HepG2 (cell line): ENCODE measurements around the gene RHBDL1. TPM values are rescaled to one million over a fixed set of nuclear protein-coding genes. Genes with fewer than 3 reads are reported as not detected.

Experiments
- ASH2L ChIP-seq: fragments of 300-600, 200-600 bp; sonication (generic); IDR thresholded peaks from 2 replicates; pipeline ENCODE4 v1.7.0; 2017; ENCODE audit warnings: low read depth, mild to moderate bottlenecking, moderate library complexity, mixed read lengths, low read length; ENCODE audit not compliant: insufficient read length
- GTF2F1 ChIP-seq: fragments of 150-350 bp; IDR thresholded peaks from 2 replicates; pipeline ENCODE4 v1.6.1; 2014; ENCODE audit warnings: low read length
- HMGA1 ChIP-seq: sonication (generic); formaldehyde crosslinking; conservative IDR thresholded peaks from 2 replicates; pipeline ENCODE4 v1.4.0; 2020; ENCODE audit warnings: missing genetic modification reagents
- ISX ChIP-seq: sonication (generic); formaldehyde crosslinking; conservative IDR thresholded peaks from 2 replicates; pipeline ENCODE4 v1.5.0; 2020; ENCODE audit warnings: missing genetic modification reagents
- JUN ChIP-seq: sonication (generic); formaldehyde crosslinking; IDR thresholded peaks from 2 replicates; pipeline ENCODE4 v1.4.0; 2020; ENCODE audit warnings: mild to moderate bottlenecking, missing genetic modification reagents
- KLF6 ChIP-seq: IDR thresholded peaks from 2 replicates; pipeline ENCODE4 v1.8.0; 2016; ENCODE audit warnings: missing biosample characterization, missing genetic modification reagents
- MEF2D ChIP-seq: sonication (generic); formaldehyde crosslinking; IDR thresholded peaks from 2 replicates; pipeline ENCODE4 v1.5.1; 2020; ENCODE audit warnings: mild to moderate bottlenecking, missing genetic modification reagents
- MIXL1 ChIP-seq: IDR thresholded peaks from 2 replicates; pipeline ENCODE4 v1.6.1; 2016
- REL ChIP-seq: sonication (generic); formaldehyde crosslinking; conservative IDR thresholded peaks from 2 replicates; pipeline ENCODE4 v1.8.0; 2022; ENCODE audit warnings: mild to moderate bottlenecking, missing genetic modification reagents, moderate library complexity
- SMAD3 ChIP-seq: sonication (generic); formaldehyde crosslinking; IDR thresholded peaks from 2 replicates; pipeline ENCODE4 v1.4.0; 2020; ENCODE audit warnings: missing genetic modification reagents
- SP2 ChIP-seq: sonication (generic); formaldehyde crosslinking; IDR thresholded peaks from 2 replicates; pipeline ENCODE4 v1.5.1; 2020; ENCODE audit warnings: mild to moderate bottlenecking, missing genetic modification reagents
- ZMYM4 ChIP-seq: sonication (generic); formaldehyde crosslinking; IDR thresholded peaks from 2 replicates; pipeline ENCODE4 v1.8.1; 2023; ENCODE audit warnings: mild to moderate bottlenecking, missing genetic modification reagents
- ZNF317 ChIP-seq: sonication (generic); formaldehyde crosslinking; IDR thresholded peaks from 2 replicates; pipeline ENCODE4 v1.5.0; 2020; ENCODE audit warnings: mild to moderate bottlenecking, missing genetic modification reagents
- ZNF619 ChIP-seq: sonication (generic); formaldehyde crosslinking; IDR thresholded peaks from 2 replicates; pipeline ENCODE4 v1.4.0; 2020; ENCODE audit warnings: mild to moderate bottlenecking, missing genetic modification reagents
- ZNF747 ChIP-seq: sonication (generic); formaldehyde crosslinking; IDR thresholded peaks from 2 replicates; pipeline ENCODE4 v1.8.1; 2023; ENCODE audit warnings: missing genetic modification reagents, mild to moderate bottlenecking, borderline replicate concordance
- ZNF883 ChIP-seq: sonication (generic); formaldehyde crosslinking; IDR thresholded peaks from 2 replicates; pipeline ENCODE4 v1.5.1; 2020; ENCODE audit warnings: mild to moderate bottlenecking, missing genetic modification reagents; ENCODE audit errors: not compliant biosample characterization
- polyA plus RNA-seq, 8 experiments: library from polyadenylated mRNA; depleted of rRNA in 3 of 8; stranded (reverse) in 7 of 8; unstranded in 1 of 8; fragments of >200 nt; fragmentation: Illumina TruSeq in 4 of 8; extraction: Trizol in 4 of 8; gene quantifications; 2 replicates each; pipeline versions ENCODE4 v1.2.1 to v1.2.3, GENCODE V29; 2011 to 2016; ENCODE audit warnings: low read depth in 4 of 8, missing spikeins in 1 of 8, mixed read lengths in 1 of 8; ENCODE audit not compliant: insufficient read depth in 1 of 8
- total RNA-seq, 5 experiments: library from RNA; depleted of rRNA; stranded (reverse); fragments of >200 nt; fragmentation: Illumina TruSeq; extraction: Trizol; gene quantifications; 2 replicates each; pipeline ENCODE4 v1.2.3, GENCODE V29; 2016; ENCODE audit warnings: low read depth in 1 of 5
- TF ChIP-seq, protein P1 (sequence below): IDR thresholded peaks from 2 replicates; pipeline ENCODE4 v1.6.1; 2016; ENCODE audit warnings: missing biosample characterization, missing genetic modification reagents, low read depth
- TF ChIP-seq, protein P2 (sequence below): sonication (generic); formaldehyde crosslinking; IDR thresholded peaks from 2 replicates; pipeline ENCODE4 v1.5.1; 2020; ENCODE audit warnings: mild to moderate bottlenecking, missing genetic modification reagents
- TF ChIP-seq, protein P3 (sequence below): sonication (generic); formaldehyde crosslinking; IDR thresholded peaks from 2 replicates; pipeline ENCODE4 v1.4.0; 2020; ENCODE audit warnings: missing genetic modification reagents
- TF ChIP-seq, protein P4 (sequence below): sonication (generic); formaldehyde crosslinking; conservative IDR thresholded peaks from 2 replicates; pipeline ENCODE4 v1.8.1; 2023; ENCODE audit warnings: missing genetic modification reagents
- TF ChIP-seq, protein P5 (sequence below): fragments of 450-650 bp; IDR thresholded peaks from 2 replicates; pipeline ENCODE4 v1.6.1; 2016

RHBDL1 gene
- total and polyA plus RNA-seq, 2 of the 13 experiments (the other 11 are each of a cell fraction or from before 2014, with no cell fraction given): 1.8 to 3.8 TPM

DNA sequence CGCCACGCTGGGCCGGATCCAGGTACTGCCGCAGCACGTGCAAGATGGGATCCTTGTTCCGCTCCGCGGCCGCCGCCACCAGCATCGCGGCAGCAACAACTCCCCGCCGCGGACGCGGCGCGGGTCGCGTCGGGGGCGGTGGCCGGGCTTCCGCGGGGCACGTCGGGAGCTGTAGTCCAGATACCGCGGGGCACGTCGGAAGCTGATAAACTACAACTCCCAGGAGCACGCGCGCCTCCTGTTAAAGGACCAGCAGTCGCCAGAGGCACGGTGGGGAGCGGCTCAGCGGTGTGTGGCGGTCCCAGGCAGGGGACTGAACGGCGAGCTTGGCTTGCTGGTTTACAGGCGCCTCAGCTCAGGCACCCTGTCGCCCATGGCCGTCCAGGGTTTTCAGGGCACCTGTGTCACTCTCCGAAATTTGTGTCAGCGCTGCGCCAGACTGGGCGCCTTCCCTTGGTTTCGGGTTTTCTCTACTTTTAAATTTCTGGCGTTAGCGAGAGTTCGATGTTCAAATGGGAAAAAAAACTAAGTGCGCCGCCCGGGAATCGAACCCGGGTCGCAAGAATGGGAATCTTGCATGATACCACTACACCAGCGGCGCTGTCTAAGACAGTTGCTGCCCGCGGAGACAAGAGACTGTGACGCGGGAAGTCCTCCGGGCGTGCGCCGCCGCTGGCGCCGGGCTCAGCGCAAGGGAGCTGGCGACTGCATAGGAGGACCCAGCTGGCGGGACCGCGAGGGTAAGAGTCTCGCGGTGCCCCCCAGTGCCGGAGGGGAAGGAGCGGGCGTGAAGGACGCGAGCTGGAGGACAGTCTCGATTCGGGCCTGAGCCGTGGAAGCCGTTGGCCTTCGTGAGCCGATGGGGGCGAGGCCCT, 39.0 kb upstream of the RHBDL1 start, which contains the start of gene METTL26 (continued):
- TF ChIP-seq, protein P1, sequence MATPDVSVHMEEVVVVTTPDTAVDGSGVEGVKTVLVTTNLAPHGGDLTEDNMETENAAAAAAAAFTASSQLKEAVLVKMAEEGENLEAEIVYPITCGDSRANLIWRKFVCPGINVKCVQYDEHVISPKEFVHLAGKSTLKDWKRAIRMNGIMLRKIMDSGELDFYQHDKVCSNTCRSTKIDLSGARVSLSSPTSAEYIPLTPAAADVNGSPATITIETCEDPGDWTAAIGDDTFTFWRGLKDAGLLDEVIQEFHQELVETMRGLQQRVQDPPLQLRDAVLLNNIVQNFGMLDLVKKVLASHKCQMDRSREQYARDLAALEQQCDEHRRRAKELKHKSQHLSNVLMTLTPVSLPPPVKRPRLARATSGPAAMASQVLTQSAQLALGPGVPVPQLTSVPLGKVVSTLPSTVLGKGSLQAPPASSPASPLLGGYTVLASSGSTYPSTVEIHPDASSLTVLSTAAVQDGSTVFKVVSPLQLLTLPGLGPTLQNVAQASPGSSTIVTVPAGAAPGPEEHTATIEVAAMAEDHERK: peak; percentile 86
- TF ChIP-seq ZNF747 (CRISPR knock-in tag) (no peak), SP2 (CRISPR knock-in tag) (no peak), REL (CRISPR knock-in tag) (peak; percentile 74), GTF2F1 (no peak), ZMYM4 (no peak), ZNF317 (CRISPR knock-in tag) (no peak; the same call in 1 of the 2 replicates), KLF6 (CRISPR knock-in tag) (no peak; the same call in 1 of the 2 replicates), MEF2D (CRISPR knock-in tag) (0 out of 2 replicates have a peak, but pooled peaks have one; percentile 20), ZNF619 (CRISPR knock-in tag) (no peak), ISX (no peak), JUN (peak; percentile 69; the same call in 1 of the 2 replicates), ASH2L (peak; percentile 84), ZNF883 (peak; percentile 41), HMGA1 (CRISPR knock-in tag) (no peak), SMAD3 (CRISPR knock-in tag) (no peak; the same call in 1 of the 2 replicates), MIXL1 (CRISPR knock-in tag) (no peak)
- TF ChIP-seq, protein P2, sequence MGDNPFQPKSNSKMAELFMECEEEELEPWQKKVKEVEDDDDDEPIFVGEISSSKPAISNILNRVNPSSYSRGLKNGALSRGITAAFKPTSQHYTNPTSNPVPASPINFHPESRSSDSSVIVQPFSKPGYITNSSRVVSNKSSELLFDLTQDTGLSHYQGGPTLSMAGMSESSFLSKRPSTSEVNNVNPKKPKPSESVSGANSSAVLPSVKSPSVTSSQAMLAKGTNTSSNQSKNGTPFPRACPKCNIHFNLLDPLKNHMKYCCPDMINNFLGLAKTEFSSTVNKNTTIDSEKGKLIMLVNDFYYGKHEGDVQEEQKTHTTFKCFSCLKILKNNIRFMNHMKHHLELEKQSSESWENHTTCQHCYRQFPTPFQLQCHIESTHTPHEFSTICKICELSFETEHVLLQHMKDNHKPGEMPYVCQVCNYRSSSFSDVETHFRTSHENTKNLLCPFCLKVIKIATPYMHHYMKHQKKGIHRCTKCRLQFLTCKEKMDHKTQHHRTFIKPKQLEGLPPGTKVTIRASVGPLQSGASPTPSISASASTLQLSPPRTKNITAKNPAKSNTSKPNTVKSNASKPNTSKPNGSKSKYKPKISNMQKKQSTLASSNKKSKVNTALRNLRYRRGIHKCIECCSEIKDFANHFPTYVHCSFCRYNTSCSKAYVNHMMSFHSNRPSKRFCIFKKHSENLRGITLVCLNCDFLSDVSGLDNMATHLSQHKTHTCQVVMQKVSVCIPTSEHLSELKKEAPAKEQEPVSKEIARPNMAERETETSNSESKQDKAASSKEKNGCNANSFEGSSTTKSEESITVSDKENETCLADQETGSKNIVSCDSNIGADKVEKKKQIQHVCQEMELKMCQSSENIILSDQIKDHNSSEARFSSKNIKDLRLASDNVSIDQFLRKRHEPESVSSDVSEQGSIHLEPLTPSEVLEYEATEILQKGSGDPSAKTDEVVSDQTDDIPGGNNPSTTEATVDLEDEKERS (CRISPR knock-in tag): no peak
- TF ChIP-seq, protein P3, sequence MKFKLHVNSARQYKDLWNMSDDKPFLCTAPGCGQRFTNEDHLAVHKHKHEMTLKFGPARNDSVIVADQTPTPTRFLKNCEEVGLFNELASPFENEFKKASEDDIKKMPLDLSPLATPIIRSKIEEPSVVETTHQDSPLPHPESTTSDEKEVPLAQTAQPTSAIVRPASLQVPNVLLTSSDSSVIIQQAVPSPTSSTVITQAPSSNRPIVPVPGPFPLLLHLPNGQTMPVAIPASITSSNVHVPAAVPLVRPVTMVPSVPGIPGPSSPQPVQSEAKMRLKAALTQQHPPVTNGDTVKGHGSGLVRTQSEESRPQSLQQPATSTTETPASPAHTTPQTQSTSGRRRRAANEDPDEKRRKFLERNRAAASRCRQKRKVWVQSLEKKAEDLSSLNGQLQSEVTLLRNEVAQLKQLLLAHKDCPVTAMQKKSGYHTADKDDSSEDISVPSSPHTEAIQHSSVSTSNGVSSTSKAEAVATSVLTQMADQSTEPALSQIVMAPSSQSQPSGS (CRISPR knock-in tag): peak; percentile 46; the same call in 1 of the 2 replicates
- TF ChIP-seq, protein P4, sequence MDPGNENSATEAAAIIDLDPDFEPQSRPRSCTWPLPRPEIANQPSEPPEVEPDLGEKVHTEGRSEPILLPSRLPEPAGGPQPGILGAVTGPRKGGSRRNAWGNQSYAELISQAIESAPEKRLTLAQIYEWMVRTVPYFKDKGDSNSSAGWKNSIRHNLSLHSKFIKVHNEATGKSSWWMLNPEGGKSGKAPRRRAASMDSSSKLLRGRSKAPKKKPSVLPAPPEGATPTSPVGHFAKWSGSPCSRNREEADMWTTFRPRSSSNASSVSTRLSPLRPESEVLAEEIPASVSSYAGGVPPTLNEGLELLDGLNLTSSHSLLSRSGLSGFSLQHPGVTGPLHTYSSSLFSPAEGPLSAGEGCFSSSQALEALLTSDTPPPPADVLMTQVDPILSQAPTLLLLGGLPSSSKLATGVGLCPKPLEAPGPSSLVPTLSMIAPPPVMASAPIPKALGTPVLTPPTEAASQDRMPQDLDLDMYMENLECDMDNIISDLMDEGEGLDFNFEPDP: 0 out of 2 replicates have a peak, but pooled peaks have one; percentile 41
- TF ChIP-seq, protein P5, sequence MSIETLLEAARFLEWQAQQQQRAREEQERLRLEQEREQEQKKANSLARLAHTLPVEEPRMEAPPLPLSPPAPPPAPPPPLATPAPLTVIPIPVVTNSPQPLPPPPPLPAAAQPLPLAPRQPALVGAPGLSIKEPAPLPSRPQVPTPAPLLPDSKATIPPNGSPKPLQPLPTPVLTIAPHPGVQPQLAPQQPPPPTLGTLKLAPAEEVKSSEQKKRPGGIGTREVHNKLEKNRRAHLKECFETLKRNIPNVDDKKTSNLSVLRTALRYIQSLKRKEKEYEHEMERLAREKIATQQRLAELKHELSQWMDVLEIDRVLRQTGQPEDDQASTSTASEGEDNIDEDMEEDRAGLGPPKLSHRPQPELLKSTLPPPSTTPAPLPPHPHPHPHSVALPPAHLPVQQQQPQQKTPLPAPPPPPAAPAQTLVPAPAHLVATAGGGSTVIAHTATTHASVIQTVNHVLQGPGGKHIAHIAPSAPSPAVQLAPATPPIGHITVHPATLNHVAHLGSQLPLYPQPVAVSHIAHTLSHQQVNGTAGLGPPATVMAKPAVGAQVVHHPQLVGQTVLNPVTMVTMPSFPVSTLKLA: peak; percentile 80
